H9 (cell line): ENCODE measurements around the gene RBPJ. TPM values are rescaled to one million over a fixed set of nuclear protein-coding genes. Genes with fewer than 3 reads are reported as not detected.

Experiments used
- DNase-seq: peaks from one replicate; pipeline ENCODE4 v3.0.0-alpha.2; 2017
- H2AFZ ChIP-seq: one replicate; pipeline ENCODE4 v1.6.1; 2013; ENCODE audit warnings: mild to moderate bottlenecking, low read length, control low read depth, moderate library complexity
- H2AK5ac ChIP-seq: 2 replicates; pipeline ENCODE4 v1.6.1; 2013; ENCODE audit warnings: low read length, control low read depth, mixed read lengths; ENCODE audit not compliant: insufficient read length
- H2BK120ac ChIP-seq: one replicate; pipeline ENCODE4 v1.6.1; 2013; ENCODE audit warnings: low read depth, mild to moderate bottlenecking, low read length, control low read depth, inconsistent platforms; ENCODE audit not compliant: poor library complexity, severe bottlenecking
- H2BK12ac ChIP-seq: 2 replicates; pipeline ENCODE4 v1.6.1; 2013; ENCODE audit warnings: low read length, control low read depth, mixed read lengths, low read depth; ENCODE audit not compliant: insufficient read length
- H2BK15ac ChIP-seq: 2 replicates; pipeline ENCODE4 v1.6.1; 2013; ENCODE audit warnings: low read depth, low read length, control low read depth
- H2BK20ac ChIP-seq: one replicate; pipeline ENCODE4 v1.6.1; 2013; ENCODE audit warnings: low read depth, mild to moderate bottlenecking, low read length, control low read depth, inconsistent platforms; ENCODE audit not compliant: poor library complexity, severe bottlenecking
- H2BK5ac ChIP-seq: 2 replicates; pipeline ENCODE4 v1.6.1; 2013; ENCODE audit warnings: low read length, control low read depth, mixed read lengths; ENCODE audit not compliant: insufficient read length
- H3K14ac ChIP-seq: 2 replicates; pipeline ENCODE4 v1.6.1; 2013; ENCODE audit warnings: low read length, control low read depth; ENCODE audit not compliant: insufficient read depth
- H3K18ac ChIP-seq: 2 replicates; pipeline ENCODE4 v1.6.1; 2013; ENCODE audit warnings: low read depth, mild to moderate bottlenecking, mixed read lengths, low read length, control low read depth; ENCODE audit not compliant: insufficient read length
- H3K23ac ChIP-seq: 2 replicates; pipeline ENCODE4 v1.6.1; 2013; ENCODE audit warnings: low read length, control low read depth, mixed read lengths, low read depth; ENCODE audit not compliant: insufficient read length
- H3K23me2 ChIP-seq: 2 replicates; pipeline ENCODE4 v1.6.1; 2013; ENCODE audit warnings: low read depth, mild to moderate bottlenecking, mixed read lengths, low read length, control low read depth; ENCODE audit not compliant: insufficient read length, poor library complexity, severe bottlenecking
- H3K27ac ChIP-seq: 2 replicates; pipeline ENCODE4 v1.5.1; 2013; ENCODE audit warnings: low read length, control low read depth, mixed read lengths, low read depth; ENCODE audit not compliant: insufficient read length
- H3K27me3 ChIP-seq: 2 replicates; pipeline ENCODE4 v1.6.1; 2013; ENCODE audit warnings: low read length, control low read depth, inconsistent platforms; ENCODE audit not compliant: insufficient read depth
- H3K4ac ChIP-seq: 2 replicates; pipeline ENCODE4 v1.6.1; 2013; ENCODE audit warnings: low read depth, mild to moderate bottlenecking, control low read depth, inconsistent platforms, low read length, moderate library complexity
- H3K4me1 ChIP-seq: 2 replicates; pipeline ENCODE4 v1.6.1; 2013; ENCODE audit warnings: low read length, control low read depth, inconsistent platforms; ENCODE audit not compliant: insufficient read depth
- H3K4me2 ChIP-seq: 2 replicates; pipeline ENCODE4 v1.6.1; 2013; ENCODE audit warnings: low read length, control low read depth, mixed read lengths; ENCODE audit not compliant: insufficient read length, insufficient read depth
- H3K56ac ChIP-seq: 2 replicates; pipeline ENCODE4 v1.6.1; 2013; ENCODE audit warnings: low read depth, mild to moderate bottlenecking, mixed read lengths, low read length, control low read depth; ENCODE audit not compliant: insufficient read length
- H3K79me1 ChIP-seq: 2 replicates; pipeline ENCODE4 v1.6.1; 2013; ENCODE audit warnings: low read depth, mild to moderate bottlenecking, moderate library complexity, low read length, control low read depth, inconsistent platforms; ENCODE audit not compliant: insufficient read depth, poor library complexity, severe bottlenecking
- H3K79me2 ChIP-seq: 2 replicates; pipeline ENCODE4 v1.6.1; 2013; ENCODE audit warnings: low read length, control low read depth, inconsistent platforms; ENCODE audit not compliant: insufficient read depth
- H3K9ac ChIP-seq: 2 replicates; pipeline ENCODE4 v1.6.1; 2013; ENCODE audit warnings: low read length, control low read depth, mixed read lengths; ENCODE audit not compliant: insufficient read length; ENCODE audit errors: extremely low read depth
- H3K9me3 ChIP-seq: one replicate; pipeline ENCODE4 v1.6.1; 2013; ENCODE audit warnings: low read depth, low read length, inconsistent platforms; ENCODE audit not compliant: control insufficient read depth
- H3T11ph ChIP-seq: one replicate; pipeline ENCODE4 v1.6.1; 2013; ENCODE audit warnings: mild to moderate bottlenecking, low read length, control low read depth, inconsistent platforms
- H4K20me1 ChIP-seq: one replicate; pipeline ENCODE4 v1.6.1; 2013; ENCODE audit not compliant: control insufficient read depth, insufficient read length, insufficient read depth
- H4K5ac ChIP-seq: 2 replicates; pipeline ENCODE4 v1.6.1; 2013; ENCODE audit warnings: low read depth, mild to moderate bottlenecking, mixed read lengths, low read length, control low read depth; ENCODE audit not compliant: insufficient read length
- H4K8ac ChIP-seq: replicated peaks from 2 replicates; pipeline ENCODE4 v1.6.1; 2013; ENCODE audit warnings: low read length, control low read depth, mixed read lengths, low read depth; ENCODE audit not compliant: insufficient read length
- H4K91ac ChIP-seq: 2 replicates; pipeline ENCODE4 v1.6.1; 2013; ENCODE audit warnings: low read depth, mild to moderate bottlenecking, moderate library complexity, mixed read lengths, low read length, control low read depth; ENCODE audit not compliant: insufficient read length
- H3K27ac Mint-ChIP-seq, 3 experiments: 2 replicates in 2 of 3; 3 replicates in 1 of 3; pipeline ENCODE4 v1.8.0; 2020 to 2021; ENCODE audit warnings: mixed read lengths in 3 of 3, mild to moderate bottlenecking in 1 of 3, moderate library complexity in 1 of 3
- H3K27me3 Mint-ChIP-seq: 2 replicates; pipeline ENCODE4 v1.8.0; 2021; ENCODE audit warnings: low read depth, mild to moderate bottlenecking, moderate library complexity, mixed read lengths
- H3K36me3 Mint-ChIP-seq, 3 experiments: 2 replicates in 2 of 3; 3 replicates in 1 of 3; pipeline ENCODE4 v1.8.0; 2020 to 2021; ENCODE audit warnings: low read depth in 3 of 3, mixed read lengths in 3 of 3; ENCODE audit not compliant: insufficient read depth in 1 of 3
- H3K4me1 Mint-ChIP-seq, 2 experiments: 2 replicates each; pipeline ENCODE4 v1.8.0; 2020; ENCODE audit warnings: mixed read lengths in 2 of 2
- H3K4me3 Mint-ChIP-seq, 2 experiments: 2 replicates in 1 of 2; 3 replicates in 1 of 2; pipeline ENCODE4 v1.8.0; 2020 to 2021; ENCODE audit warnings: mild to moderate bottlenecking in 2 of 2, mixed read lengths in 2 of 2, moderate library complexity in 1 of 2
- H3K9me3 Mint-ChIP-seq, 2 experiments: 2 replicates in 1 of 2; 3 replicates in 1 of 2; pipeline ENCODE4 v1.8.0; 2020; ENCODE audit warnings: mild to moderate bottlenecking in 2 of 2, mixed read lengths in 2 of 2, moderate library complexity in 1 of 2
- CTCF ChIP-seq: fragments of 200-600 bp; sonication (generic); conservative IDR thresholded peaks from 3 replicates; pipeline ENCODE4 v1.8.0; 2021; ENCODE audit warnings: antibody characterized with exemption, mild to moderate bottlenecking
- whole genome bisulfite sequencing: extraction: QIAGEN DNeasy Blood & Tissue Kit; methylation state at CpG from one replicate; pipeline ENCODE4 v1.1.7; 2013; ENCODE audit warnings: missing lambda C conversion rate, low lambda C conversion rate, mixed read lengths; ENCODE audit not compliant: insufficient read length; ENCODE audit errors: extremely low coverage; 5-methylcytosine and 5-hydroxymethylcytosine counted together
- total RNA-seq: library from RNA; stranded (reverse); gene quantifications from 2 replicates; pipeline ENCODE4 v1.2.1, GENCODE V29; 2021

RBPJ gene
- total RNA-seq, 1 experiment from 2014 or later, result 166 TPM

GRCh38 chr4:26319467-26319948, 1.3 kb upstream of the RBPJ start:
- no peaks in the 10 kb centered on the region; the same call in 1 of the 2 replicates for H3K4me1 ChIP-seq

More at GRCh38 chr4:26319467-26319948, 1.3 kb upstream of the RBPJ start:
- H4K20me1 ChIP-seq, result no peaks in the 10 kb centered on the region
- Mint-ChIP-seq H3K9me3 (peaks cover 20 to 23% of the 10 kb centered on the region in 2 experiments), H3K27me3 (no peaks in the 10 kb centered on the region; the same call in none of the 2 replicates), H3K4me3 (peak overlapping the region; percentile 92 to 95), H3K36me3 (peaks cover 10 to 24% (median 16%) of the 10 kb centered on the region in 3 experiments), H3K4me1 (peaks cover 21 to 29% of the 10 kb centered on the region in 2 experiments), H3K27ac (peak overlapping the region; percentile 97 to 98 (median 98))
- peak overlapping the region; percentile 94 for H3K14ac ChIP-seq
- H3K9ac ChIP-seq, result peak overlapping the region; percentile 95
- no peak overlapping the region for H3K23ac ChIP-seq
- 0 out of 2 replicates have a peak overlapping the region, but pooled peaks have one; percentile 42 for H3K4ac ChIP-seq
- no peak overlapping the region for H3T11ph ChIP-seq
- no peak overlapping the region for H2BK15ac ChIP-seq
- peak overlapping the region; percentile 97 for H3K27ac ChIP-seq
- TF ChIP-seq CTCF, result no peak
- peak overlapping the region; percentile 34 for H3K56ac ChIP-seq
- WGBS, result no CpG with 5 or more reads among the region's 43 CpGs
- peak overlapping the region; percentile 91 for H4K91ac ChIP-seq
- no peaks in the 10 kb centered on the region for H3K79me1 ChIP-seq
- H2BK5ac ChIP-seq, result no peak overlapping the region
- no peak overlapping the region for H4K8ac ChIP-seq
- H2BK120ac ChIP-seq, result no peak overlapping the region
- no peaks in the 10 kb centered on the region for H3K9me3 ChIP-seq
- H3K27me3 ChIP-seq, result no peaks in the 10 kb centered on the region
- H2BK12ac ChIP-seq, result no peak overlapping the region
- peak overlapping the region; percentile 89 for H3K4me2 ChIP-seq
- H2BK20ac ChIP-seq, result no peak overlapping the region
- H2AK5ac ChIP-seq, result peak overlapping the region; percentile 73
- DNase-seq, result peak; percentile 98
- peaks cover 22% of the 10 kb centered on the region for H3K23me2 ChIP-seq
- peaks cover 31% of the 10 kb centered on the region for H3K79me2 ChIP-seq
- H4K5ac ChIP-seq, result peak overlapping the region; percentile 56
- H2AFZ ChIP-seq, result no peak overlapping the region
- peak overlapping the region; percentile 83 for H3K18ac ChIP-seq
